Nephron progenitor cell (in vitro differentiated cells): ENCODE results near the gene THG1L.

Experiments
- DNase-seq: peaks from one replicate; pipeline ENCODE4 v3.0.0; 2021
- H3K27ac Mint-ChIP-seq: 2 replicates; pipeline ENCODE4 v1.8.0; 2021; ENCODE audit warnings: mild to moderate bottlenecking, moderate library complexity, mixed read lengths
- H3K27me3 Mint-ChIP-seq: 2 replicates; pipeline ENCODE4 v1.8.0; 2021; ENCODE audit warnings: mild to moderate bottlenecking, low read depth, mixed read lengths; ENCODE audit not compliant: poor library complexity
- H3K36me3 Mint-ChIP-seq: 2 replicates; pipeline ENCODE4 v1.8.0; 2021; ENCODE audit warnings: low read depth, mixed read lengths
- H3K4me1 Mint-ChIP-seq: 2 replicates; pipeline ENCODE4 v1.8.0; 2021; ENCODE audit warnings: mixed read lengths
- H3K4me3 Mint-ChIP-seq: 2 replicates; pipeline ENCODE4 v1.8.0; 2021; ENCODE audit warnings: mild to moderate bottlenecking, moderate library complexity, mixed read lengths
- H3K9me3 Mint-ChIP-seq: 2 replicates; pipeline ENCODE4 v1.8.0; 2021; ENCODE audit warnings: mild to moderate bottlenecking, moderate library complexity, mixed read lengths
- CTCF ChIP-seq: fragments of 200-600 bp; sonication (generic); IDR thresholded peaks from 2 replicates; pipeline ENCODE4 v1.5.0; 2021; ENCODE audit warnings: antibody characterized with exemption

Gene THG1L

DNA sequence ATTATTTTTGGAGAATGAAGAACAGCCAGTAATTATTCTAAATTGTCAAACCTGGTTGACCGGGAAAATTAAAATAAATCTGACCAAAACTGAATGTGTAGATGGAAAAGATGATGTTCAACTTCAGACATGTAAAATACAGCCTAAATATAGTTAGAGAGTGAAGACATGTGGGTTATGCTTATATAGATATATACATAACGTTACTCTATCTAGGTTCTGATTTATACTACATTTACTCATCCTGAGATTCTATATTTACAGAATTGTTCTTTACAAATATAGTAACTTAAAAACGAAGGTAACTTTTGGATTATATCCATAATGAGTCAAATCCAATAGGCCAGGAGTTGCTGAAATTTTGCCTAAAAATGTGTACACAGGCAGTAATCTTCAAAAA lies 20.8 kb upstream of the THG1L start:
- H3K9me3 Mint-ChIP-seq, result peaks cover 3% of the 10 kb centered on the region
- TF ChIP-seq CTCF, result no peak
- H3K36me3 Mint-ChIP-seq, result no peaks in the 10 kb centered on the region
- no peak overlapping the region for H3K27ac Mint-ChIP-seq
- DNase-seq, result no peak
- no peak overlapping the region for H3K4me3 Mint-ChIP-seq
- peaks cover 10% of the 10 kb centered on the region for H3K27me3 Mint-ChIP-seq
- H3K4me1 Mint-ChIP-seq, result no peaks in the 10 kb centered on the region

DNA sequence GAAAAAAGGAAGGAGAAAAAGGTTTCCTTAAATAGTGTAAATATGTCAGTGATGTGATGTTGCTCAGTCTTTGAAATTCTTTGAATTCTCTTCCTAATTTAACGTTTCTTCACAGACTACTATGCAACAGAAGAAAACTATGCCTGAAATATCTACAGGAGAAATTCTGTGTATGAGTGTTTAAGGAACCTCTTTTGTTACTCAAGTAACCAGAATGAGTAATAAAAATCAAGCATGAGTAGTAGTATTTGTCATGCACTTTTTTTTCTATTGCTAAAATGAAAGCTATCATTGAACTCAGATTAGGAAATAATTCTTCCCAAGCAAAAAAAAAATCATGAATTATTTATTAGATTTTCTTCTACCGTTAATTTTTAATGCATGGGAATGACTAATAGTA lies 20.3 kb upstream of the THG1L start:
- Mint-ChIP-seq H3K36me3 (no peaks in the 10 kb centered on the region), H3K9me3 (peaks cover 3% of the 10 kb centered on the region), H3K4me1 (no peaks in the 10 kb centered on the region), H3K27ac (no peak overlapping the region), H3K27me3 (peaks cover 10% of the 10 kb centered on the region), H3K4me3 (no peak overlapping the region)
- TF ChIP-seq CTCF, result no peak
- no peak for DNase-seq

DNA sequence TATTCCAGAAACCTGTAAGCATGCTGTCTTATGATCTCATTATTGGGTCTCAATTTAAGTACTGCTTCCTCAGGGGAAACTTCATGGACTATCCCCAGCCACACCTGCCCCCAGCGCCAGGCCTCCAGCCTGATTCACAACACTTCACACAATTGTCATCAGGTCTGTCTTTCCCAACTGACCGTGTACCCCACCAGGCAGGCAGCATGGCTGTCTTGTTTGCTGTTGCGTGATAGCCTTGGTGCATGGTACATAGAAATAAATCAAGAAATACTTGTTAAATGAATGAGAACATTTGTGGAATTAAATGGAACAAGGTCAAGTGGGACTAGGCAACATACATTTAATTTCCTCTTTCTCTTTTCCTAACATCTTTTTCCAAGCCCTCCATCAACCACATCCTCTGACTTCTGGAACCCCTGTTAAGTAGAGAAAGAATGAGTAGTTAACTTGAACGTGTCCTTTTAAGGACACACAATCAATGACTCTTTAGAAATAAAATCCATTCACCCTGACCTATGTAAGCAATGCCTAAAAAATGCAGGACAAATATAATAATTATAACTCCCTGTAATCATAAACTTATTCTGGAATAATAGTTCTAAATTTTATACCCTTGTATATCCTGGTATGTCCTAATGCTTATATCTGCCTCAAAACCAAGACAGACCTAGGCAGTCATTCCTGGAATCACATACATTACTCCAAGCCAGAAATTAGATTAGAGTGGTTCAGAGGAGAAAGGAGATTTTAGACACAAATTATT lies 17.2 kb upstream of the THG1L start:
- Mint-ChIP-seq H3K27ac (no peak overlapping the region), H3K4me1 (peaks cover 4% of the 10 kb centered on the region), H3K9me3 (peaks cover 3% of the 10 kb centered on the region), H3K27me3 (peaks cover 6% of the 10 kb centered on the region), H3K4me3 (no peak overlapping the region), H3K36me3 (no peaks in the 10 kb centered on the region)
- no peak for DNase-seq
- no peak for TF ChIP-seq CTCF

DNA sequence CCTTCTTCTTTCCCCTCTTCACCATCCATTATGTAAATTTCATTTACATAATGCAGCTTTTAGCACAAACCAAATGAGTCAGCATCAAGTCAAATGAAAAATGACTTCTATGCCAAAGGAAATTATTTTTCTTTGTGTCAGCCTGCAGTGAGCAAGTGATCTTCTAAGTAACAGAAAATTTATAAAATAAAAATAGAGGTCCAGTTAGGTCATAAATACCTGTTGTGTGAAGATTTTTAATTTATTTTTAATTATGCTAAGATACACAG lies 16.7 kb upstream of the THG1L start:
- no peak for TF ChIP-seq CTCF
- no peaks in the 10 kb centered on the region for H3K36me3 Mint-ChIP-seq
- peaks cover under 1% of the 10 kb centered on the region for H3K9me3 Mint-ChIP-seq
- H3K4me3 Mint-ChIP-seq, result no peak overlapping the region
- H3K4me1 Mint-ChIP-seq, result peaks cover 4% of the 10 kb centered on the region
- H3K27me3 Mint-ChIP-seq, result peaks cover 3% of the 10 kb centered on the region
- H3K27ac Mint-ChIP-seq, result no peak overlapping the region
- no peak for DNase-seq

GRCh38 chr5:157718519-157718918 lies 12.7 kb upstream of the THG1L start:
- H3K27me3 Mint-ChIP-seq, result peaks cover 1% of the 10 kb centered on the region
- H3K9me3 Mint-ChIP-seq, result peaks cover 19% of the 10 kb centered on the region
- H3K4me3 Mint-ChIP-seq, result no peak overlapping the region
- DNase-seq, result no peak
- TF ChIP-seq CTCF, result peak; percentile 59
- H3K4me1 Mint-ChIP-seq, result peaks cover 4% of the 10 kb centered on the region
- no peak overlapping the region for H3K27ac Mint-ChIP-seq
- H3K36me3 Mint-ChIP-seq, result no peaks in the 10 kb centered on the region

DNA sequence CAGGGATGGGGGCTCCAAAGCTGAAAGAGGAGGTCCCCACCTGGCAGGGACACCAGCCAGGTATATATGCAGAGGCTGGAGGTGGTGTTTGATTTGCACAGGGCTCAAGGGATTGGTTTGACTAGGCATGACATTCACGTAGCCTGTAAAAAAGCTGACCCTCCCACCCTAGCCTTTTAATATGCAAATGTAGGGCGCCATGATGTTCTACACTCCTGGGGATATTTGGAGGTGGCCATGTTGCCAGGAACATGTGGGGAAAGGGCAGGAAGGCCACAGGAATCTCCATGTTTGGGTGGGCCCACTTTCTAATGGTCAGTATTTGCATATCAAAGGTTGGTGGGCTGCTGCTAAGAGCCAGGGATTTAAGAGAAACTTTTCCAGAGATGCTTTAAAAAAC lies 12.0 kb upstream of the THG1L start:
- DNase-seq, result no peak
- Mint-ChIP-seq H3K36me3 (no peaks in the 10 kb centered on the region), H3K27me3 (peaks cover 6% of the 10 kb centered on the region), H3K4me3 (no peak overlapping the region), H3K9me3 (peaks cover 27% of the 10 kb centered on the region), H3K4me1 (peaks cover 4% of the 10 kb centered on the region), H3K27ac (no peak overlapping the region)
- no peak for TF ChIP-seq CTCF
